HG02588 (cell line): ENCODE measurements around the gene PPCDC.

Source experiments
- ATAC-seq: cut with Tn5 transposase; IDR thresholded peaks from one replicate; pipeline ENCODE4 v1.9.1; 2021; ENCODE audit warnings: mild to moderate bottlenecking, moderate library complexity; ENCODE audit not compliant: unreplicated experiment

Gene PPCDC

DNA sequence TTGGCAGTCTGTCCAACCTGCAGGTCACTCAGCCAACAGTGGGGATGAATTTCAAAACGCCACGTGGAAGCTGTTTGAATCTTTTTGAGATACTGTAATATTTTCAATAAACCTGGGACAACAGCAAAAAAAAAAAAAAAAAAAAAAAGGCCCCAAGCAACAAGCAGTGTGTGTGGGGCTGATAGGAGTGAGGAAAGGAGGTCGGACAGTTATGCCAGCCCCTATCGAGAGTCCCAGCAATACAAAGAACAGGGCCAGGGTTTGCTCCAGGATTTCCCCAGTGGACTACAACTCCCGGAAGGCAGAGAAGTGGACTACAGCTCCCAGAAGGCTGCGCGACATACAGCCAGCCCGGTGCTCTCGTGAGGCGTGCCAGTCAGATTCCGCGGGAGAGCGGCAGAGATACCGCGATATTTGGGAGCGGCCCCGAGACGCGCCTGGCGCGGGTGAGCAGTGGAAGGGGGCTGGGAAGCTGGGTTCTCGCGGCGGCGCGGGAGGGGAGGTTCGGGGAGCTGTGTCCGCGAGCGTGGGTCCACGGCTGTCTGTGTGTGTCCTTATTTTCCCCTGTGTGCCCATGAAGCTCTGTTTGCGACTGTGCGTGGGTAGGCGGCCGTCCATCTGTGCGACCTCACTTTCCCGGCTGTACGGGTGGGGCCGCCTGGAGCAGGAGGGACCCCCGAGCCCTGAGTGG lies at the start of gene PPCDC:
Gene PPCDC (plus strand): TSS at position 410 of the 691 bp plus-strand sequence. CDS start 4,729 bp downstream, outside the sequence.
- peak; percentile 92 for ATAC-seq

DNA sequence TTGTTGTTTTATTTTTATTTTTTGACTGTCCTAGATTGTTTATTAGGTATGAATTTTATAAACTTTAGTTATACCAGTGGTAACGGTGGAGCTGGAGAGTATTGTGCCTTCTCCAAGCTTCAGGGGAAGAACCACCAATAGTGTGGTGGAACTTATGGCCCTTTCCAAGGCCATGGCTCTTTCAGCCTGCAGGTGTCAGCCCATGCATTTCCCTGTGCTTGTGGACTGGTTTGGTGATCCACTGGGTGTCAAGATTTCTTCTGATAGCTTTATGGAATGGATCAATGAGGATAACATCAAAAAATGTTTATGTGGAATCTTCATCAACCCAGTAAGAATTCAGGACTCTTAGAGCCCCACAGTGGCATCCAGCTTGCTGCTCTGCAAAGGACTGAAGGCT lies 47.2 kb upstream of the PPCDC start:
- ATAC-seq, result no peak

GRCh38 chr15:74977599-74977998 lies 45.8 kb upstream of the PPCDC start:
- no peak for ATAC-seq

GRCh38 chr15:74978077-74978476 lies 45.3 kb upstream of the PPCDC start:
- no peak for ATAC-seq

GRCh38 chr15:74978503-74978902 lies 44.9 kb upstream of the PPCDC start:
- no peak for ATAC-seq

GRCh38 chr15:74982183-74982582 lies 41.2 kb upstream of the PPCDC start:
- no peak for ATAC-seq

DNA sequence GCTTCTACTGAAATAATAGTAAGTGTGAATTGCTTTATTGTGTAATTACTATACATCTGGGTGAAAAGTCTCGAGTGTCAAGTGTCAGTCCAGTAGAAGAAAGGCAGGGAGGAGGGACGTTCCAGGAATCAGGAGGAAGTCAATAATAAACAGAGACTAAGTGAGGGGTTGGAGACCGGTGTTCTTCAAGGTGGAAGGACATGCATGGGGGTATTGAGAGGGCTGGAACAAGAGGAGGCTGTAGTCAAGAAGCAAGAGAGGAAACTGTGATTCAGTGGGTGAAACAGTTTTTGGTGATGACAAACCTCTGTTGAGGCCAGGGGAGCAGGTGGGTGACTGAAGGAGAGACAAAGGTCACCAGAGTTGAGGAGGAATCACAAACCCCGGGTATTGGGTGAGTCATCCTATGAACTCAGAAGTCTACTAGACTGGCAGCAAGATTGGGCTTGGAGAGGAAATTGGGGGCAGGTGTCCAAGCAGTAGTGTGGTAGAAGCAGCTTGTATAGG lies 39.6 kb upstream of the PPCDC start:
- no peak for ATAC-seq

- no peak for ATAC-seq
Observed at GRCh38 chr15:74988007-74988800, 35.2 kb upstream of the PPCDC start.

DNA sequence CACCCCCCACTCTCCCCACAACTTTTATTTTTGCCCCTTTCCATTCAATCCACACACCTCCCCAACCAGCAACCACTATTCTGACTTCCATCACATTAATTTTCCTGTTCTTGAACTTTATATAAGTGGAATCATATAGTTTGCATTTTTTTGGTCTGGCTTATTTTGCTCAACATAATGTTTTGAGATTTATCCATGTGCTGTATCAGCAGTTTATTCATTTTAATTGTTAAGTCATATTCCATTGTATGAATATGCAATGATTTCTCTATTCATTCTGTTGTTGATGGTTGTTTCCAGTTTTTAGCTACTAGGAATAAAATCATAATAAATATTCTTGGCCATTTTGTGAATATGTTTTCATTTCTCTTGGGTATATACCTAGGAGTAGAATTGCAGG lies 33.9 kb upstream of the PPCDC start:
- ATAC-seq, result no peak

DNA sequence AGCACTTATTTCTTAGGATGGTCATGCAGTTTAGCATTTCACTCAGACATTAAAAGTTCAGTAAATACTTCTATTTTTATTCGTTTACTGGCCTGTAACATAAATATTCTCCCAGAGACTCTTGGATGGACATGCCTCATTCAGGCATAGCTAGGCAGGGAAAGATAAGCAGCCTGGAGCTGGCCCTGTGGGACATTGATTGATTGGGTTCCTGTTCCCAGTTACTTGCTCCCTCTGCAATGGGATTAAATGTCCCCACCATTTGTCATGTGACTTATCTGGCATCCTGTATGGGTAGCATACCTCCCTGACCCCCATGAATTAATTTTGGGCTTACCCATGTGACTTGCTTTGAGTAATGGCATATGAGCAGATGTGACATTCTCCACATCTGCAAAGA lies 30.8 kb upstream of the PPCDC start:
- ATAC-seq, result no peak

- ATAC-seq, result no peak
Observed at GRCh38 chr15:74994236-74994635, 29.2 kb upstream of the PPCDC start.

DNA sequence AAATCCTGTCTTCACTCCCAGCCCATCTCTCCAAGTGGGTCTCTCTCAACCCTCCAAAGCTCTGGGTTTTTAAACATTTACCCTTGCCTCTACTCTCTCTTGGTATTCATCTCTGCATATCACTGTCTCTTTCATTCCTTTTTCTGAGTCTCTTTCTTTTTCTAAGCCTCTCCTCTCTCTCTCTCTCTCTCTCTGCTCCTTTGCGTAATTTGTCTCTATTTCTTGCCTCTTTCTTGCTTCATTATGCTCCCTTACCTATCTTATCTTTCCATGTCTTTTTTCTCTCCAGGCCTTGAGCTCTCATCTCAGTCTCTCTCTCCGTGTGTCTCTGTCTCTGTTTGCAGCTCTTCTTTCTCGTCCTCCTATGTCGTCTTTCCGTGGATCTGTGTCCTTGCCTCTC lies 28.7 kb upstream of the PPCDC start:
- no peak for ATAC-seq

GRCh38 chr15:74995182-74995778 lies 28.1 kb upstream of the PPCDC start, which contains the start of gene SCAMP5:
SCAMP5 (plus strand) TSS chr15:74995563; CDS start chr15:75011840, 16,277 bp downstream.
- ATAC-seq, result peak; percentile 68

DNA sequence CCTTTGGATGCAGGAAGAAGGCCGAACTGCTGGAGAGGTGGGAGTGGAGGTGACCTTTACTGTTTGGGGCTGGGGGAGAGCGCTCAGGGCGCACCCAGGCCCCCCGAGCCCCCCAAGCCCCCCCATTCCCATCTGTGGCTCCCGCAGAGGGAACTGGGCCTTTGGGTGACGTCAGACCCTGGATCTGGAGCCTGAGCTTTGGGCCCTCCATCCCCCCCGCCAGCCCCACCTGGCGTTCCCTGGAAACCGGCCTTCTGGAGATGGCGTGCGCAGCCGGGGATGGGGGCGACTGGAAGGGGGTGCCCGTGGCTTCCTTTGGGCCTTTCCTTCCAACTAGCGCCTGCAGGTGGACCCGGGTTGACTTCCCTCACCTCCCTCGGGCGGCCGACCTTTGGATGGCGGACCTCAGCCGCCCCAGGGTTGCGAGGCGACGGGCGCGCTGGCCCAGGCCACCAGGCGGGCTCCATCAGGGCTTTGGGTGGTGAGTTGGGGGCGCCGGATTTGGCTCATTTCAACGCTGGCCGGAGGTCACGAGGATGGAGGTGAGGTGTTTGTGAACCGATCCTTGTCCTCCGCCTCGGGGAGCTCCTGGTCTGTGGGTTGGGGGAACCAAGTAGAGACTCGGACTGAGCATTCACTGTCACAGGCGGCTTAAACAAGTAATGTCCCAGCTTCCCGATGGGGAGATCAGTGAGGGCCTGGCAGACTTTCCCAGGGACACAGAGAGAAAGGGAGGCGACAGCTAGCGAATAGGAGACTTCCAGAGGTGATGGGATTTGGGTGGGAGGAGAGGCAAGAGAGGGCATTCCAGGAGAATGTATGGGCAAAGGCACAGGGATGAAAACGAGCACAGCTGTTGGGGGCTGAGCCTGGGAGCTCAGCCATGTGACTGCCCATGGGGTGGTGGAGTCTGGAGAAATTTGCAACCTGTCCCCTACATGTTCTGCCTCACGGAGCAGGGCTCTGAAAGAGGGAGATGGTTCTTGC lies 27.3 kb upstream of the PPCDC start:
- no peak for ATAC-seq

GRCh38 chr15:74997141-74997540 lies 26.2 kb upstream of the PPCDC start:
- ATAC-seq, result no peak

DNA sequence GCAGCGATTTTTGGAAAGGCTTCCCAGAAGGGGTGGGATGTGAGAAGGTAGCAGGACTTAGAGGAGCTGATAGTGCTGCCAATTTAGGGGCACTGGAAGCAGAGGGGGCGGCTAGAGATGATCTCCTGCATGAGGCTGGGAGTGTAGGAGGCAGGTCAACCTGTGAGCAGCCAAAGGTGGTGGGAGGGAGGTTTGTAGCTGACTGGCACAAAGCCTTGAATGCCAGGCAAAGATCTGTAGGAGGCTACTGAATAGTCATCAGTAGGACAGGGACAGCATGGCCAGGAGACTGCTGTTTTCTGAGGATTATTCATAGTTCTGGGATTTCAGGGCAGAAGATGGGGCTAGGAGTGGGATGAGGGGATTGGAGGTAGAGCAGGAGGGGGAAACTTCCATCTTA lies 25.8 kb upstream of the PPCDC start:
- no peak for ATAC-seq

DNA sequence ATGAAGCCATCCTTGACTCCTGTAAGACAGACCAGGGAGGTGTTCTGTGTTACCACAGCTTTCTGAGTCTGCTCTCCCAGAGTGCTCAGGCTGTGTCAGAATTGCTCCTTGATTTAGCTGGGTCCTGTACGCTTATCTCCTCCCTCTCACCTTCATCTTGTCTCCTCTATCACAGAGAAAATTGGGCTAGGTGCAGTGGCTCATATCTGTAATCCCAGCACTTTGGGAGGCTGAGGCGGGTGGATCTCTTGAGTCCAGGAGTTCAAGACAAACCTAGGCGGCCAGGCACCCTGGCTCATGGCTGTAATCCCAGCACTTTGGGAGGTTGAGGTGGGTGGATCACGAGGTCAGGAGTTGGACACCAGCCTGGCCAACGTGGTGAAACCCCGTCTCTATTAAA lies 22.1 kb upstream of the PPCDC start:
- no peak for ATAC-seq

DNA sequence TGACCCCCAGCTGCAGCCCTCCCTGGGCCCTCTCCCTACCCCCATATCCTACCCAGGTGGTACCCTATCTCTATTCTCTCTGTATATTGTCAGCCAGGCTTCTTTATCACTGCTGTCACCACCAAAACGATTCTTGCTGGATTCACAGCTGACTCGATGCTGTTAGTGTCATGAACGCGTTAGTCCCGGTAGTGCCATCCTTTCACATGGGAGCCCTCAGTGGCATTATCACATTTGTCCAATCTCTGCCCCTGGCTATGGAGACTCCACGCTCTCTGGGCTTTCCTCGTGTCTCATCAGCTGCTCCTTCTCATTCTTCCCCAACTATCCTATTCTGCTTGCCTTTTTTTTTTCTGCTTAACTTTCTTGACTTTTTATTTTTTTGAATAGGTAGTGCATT lies 21.0 kb upstream of the PPCDC start:
- ATAC-seq, result no peak

DNA sequence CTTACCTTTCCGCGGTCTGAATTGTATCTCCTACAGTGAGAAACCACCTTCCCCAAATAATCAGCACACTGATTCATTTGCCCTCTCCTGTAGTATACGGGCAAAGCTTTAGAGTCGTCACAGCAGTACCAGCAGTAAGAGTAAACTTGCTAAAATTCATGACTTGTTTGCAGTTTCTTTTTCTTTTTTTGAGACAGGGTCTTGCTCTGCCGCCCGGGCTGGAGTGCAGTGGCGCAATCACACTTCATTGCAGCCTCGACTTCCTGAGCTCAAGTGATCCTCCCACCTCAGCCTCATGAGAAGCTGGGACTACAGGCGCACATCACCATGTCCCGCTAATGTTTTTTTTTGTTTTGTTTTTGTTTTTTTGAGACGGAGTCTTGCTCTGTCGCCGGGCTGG lies 16.2 kb upstream of the PPCDC start:
- ATAC-seq, result no peak

- ATAC-seq, result no peak
Observed at GRCh38 chr15:75008221-75008625, 15.2 kb upstream of the PPCDC start.
